GM13977 (cell line): Measurements from ENCODE around the gene DNAJC2.

Experiments
- DNase-seq: peaks from one replicate; pipeline ENCODE4 v3.0.0; 2012; ENCODE audit warnings: low spot score
- CTCF ChIP-seq: IDR thresholded peaks from 2 replicates; pipeline ENCODE4 v1.5.1; 2012; ENCODE audit warnings: mild to moderate bottlenecking, control low read depth; ENCODE audit not compliant: insufficient read depth; ENCODE audit errors: extremely low read depth, missing control alignments
- in situ Hi-C: fragments of 300-500 bp; cut with MboI; formaldehyde crosslinking; loops from one replicate; pipeline ENCODE4 v1.12.0; 2022; ENCODE audit warnings: low sequenced_read_pairs, low pct_unique_long_range_greater_than_20kb, mixed read lengths, inconsistent platforms; ENCODE audit not compliant: unreplicated experiment

The DNAJC2 gene

GRCh38 chr7:103314852-103315251 lies 29.7 kb downstream of the DNAJC2 start:
- no peak for TF ChIP-seq CTCF
- no peak for DNase-seq
- in situ Hi-C loops = no loop called here

- in situ Hi-C loops = no loop called here
- DNase-seq = no peak
- no peak for TF ChIP-seq CTCF
These were observed 36.9 kb downstream of the DNAJC2 start for GRCh38 chr7:103307503-103308231.

GRCh38 chr7:103301441-103301840 lies 43.1 kb downstream of the DNAJC2 start:
- no peak for TF ChIP-seq CTCF
- in situ Hi-C loops = no loop called here
- no peak for DNase-seq

- TF ChIP-seq CTCF = no peak
- in situ Hi-C loops = loop anchor here (10.0 kb wide), 1 partner anchor 125 kb away; no protein-coding TSS in a partner anchor
- no peak for DNase-seq
These were observed 44.9 kb downstream of the DNAJC2 start for GRCh38 chr7:103299660-103300059.

GRCh38 chr7:103297837-103298179 lies 46.8 kb downstream of the DNAJC2 start:
- TF ChIP-seq CTCF = no peak
- DNase-seq = no peak
- in situ Hi-C loops = loop anchor here (10.0 kb wide), 1 partner anchor 127 kb away; no protein-coding TSS in a partner anchor

GRCh38 chr7:103296901-103297836 lies 47.4 kb downstream of the DNAJC2 start, which contains the start of gene PMPCB:
Gene PMPCB (plus strand): TSS chr7:103297435. CDS start chr7:103297460, 25 bp downstream.
- in situ Hi-C loops = loop anchor here (10.0 kb wide), 1 partner anchor 128 kb away; no protein-coding TSS in a partner anchor
- TF ChIP-seq CTCF = peak; percentile 95
- DNase-seq = peak; percentile 89
